Astrocyte (in vitro differentiated cells and primary cell): Measurements from ENCODE around the gene PCSK5. TPM values are rescaled to one million over a fixed set of nuclear protein-coding genes. Genes with fewer than 3 reads are reported as not detected.

Experiments used
- DNase-seq: peaks from one replicate; pipeline ENCODE4 v3.0.0-alpha.2; 2010; ENCODE audit warnings: low read depth
- FAIRE-seq: peaks from 2 replicates; lab custom pipeline; 2011; peaks lifted over from hg19 to GRCh38; lab: Jason Lieb, UNC
- H2AFZ ChIP-seq: 2 replicates; pipeline ENCODE4 v1.6.0; 2012; ENCODE audit warnings: low read depth, low read length, inconsistent platforms
- H3K27ac ChIP-seq: 2 replicates; pipeline ENCODE4 v1.5.1; 2011; ENCODE audit warnings: low read depth, low read length, inconsistent platforms
- H3K27me3 ChIP-seq: 2 replicates; pipeline ENCODE4 v1.6.0; 2011; ENCODE audit warnings: low read length, inconsistent platforms; ENCODE audit not compliant: insufficient read depth
- H3K36me3 ChIP-seq: 2 replicates; pipeline ENCODE4 v1.5.1; 2011; ENCODE audit warnings: low read length, inconsistent platforms; ENCODE audit not compliant: insufficient read depth
- H3K4me1 ChIP-seq: 2 replicates; pipeline ENCODE4 v1.5.1; 2011; ENCODE audit warnings: low read length, inconsistent platforms; ENCODE audit not compliant: insufficient read depth
- H3K4me2 ChIP-seq: 2 replicates; pipeline ENCODE4 v1.6.0; 2012; ENCODE audit warnings: low read length, inconsistent platforms
- H3K4me3 ChIP-seq: 2 replicates; pipeline ENCODE4 v1.5.1; 2011; ENCODE audit warnings: low read depth, mild to moderate bottlenecking, low read length, inconsistent platforms; ENCODE audit not compliant: insufficient read depth
- H3K79me2 ChIP-seq: 2 replicates; pipeline ENCODE4 v1.6.0; 2012; ENCODE audit warnings: mild to moderate bottlenecking, low read length, inconsistent platforms; ENCODE audit not compliant: insufficient read depth
- H3K9ac ChIP-seq: 2 replicates; pipeline ENCODE4 v1.6.0; 2012; ENCODE audit warnings: mild to moderate bottlenecking, low read length, inconsistent platforms
- H3K9me3 ChIP-seq: 2 replicates; pipeline ENCODE4 v1.5.1; 2012; ENCODE audit warnings: low read depth, mild to moderate bottlenecking, low read length, inconsistent platforms; ENCODE audit not compliant: insufficient read depth
- H4K20me1 ChIP-seq: 2 replicates; pipeline ENCODE4 v1.6.0; 2012; ENCODE audit warnings: low read length, inconsistent platforms; ENCODE audit not compliant: insufficient read depth
- H3K27ac Mint-ChIP-seq: one replicate; pipeline ENCODE4 v1.8.0; 2021; ENCODE audit warnings: mild to moderate bottlenecking, mixed read lengths; ENCODE audit not compliant: unreplicated experiment
- H3K27me3 Mint-ChIP-seq: one replicate; pipeline ENCODE4 v1.8.0; 2021; ENCODE audit warnings: low read depth, mixed read lengths; ENCODE audit not compliant: unreplicated experiment
- H3K36me3 Mint-ChIP-seq: one replicate; pipeline ENCODE4 v1.8.0; 2021; ENCODE audit warnings: low read depth, mixed read lengths; ENCODE audit not compliant: unreplicated experiment
- H3K4me1 Mint-ChIP-seq: one replicate; pipeline ENCODE4 v1.8.0; 2021; ENCODE audit warnings: low read depth, mixed read lengths; ENCODE audit not compliant: unreplicated experiment
- H3K4me3 Mint-ChIP-seq: one replicate; pipeline ENCODE4 v1.8.0; 2021; ENCODE audit warnings: mild to moderate bottlenecking, moderate library complexity, mixed read lengths; ENCODE audit not compliant: unreplicated experiment
- H3K9me3 Mint-ChIP-seq: one replicate; pipeline ENCODE4 v1.8.0; 2021; ENCODE audit warnings: mild to moderate bottlenecking, mixed read lengths; ENCODE audit not compliant: unreplicated experiment
- CTCF ChIP-seq: IDR thresholded peaks from 2 replicates; pipeline ENCODE4 v1.5.1; 2011; ENCODE audit warnings: low read depth, mild to moderate bottlenecking, inconsistent platforms, low read length, moderate library complexity; ENCODE audit not compliant: insufficient read depth
- EZH2 ChIP-seq: IDR thresholded peaks from 2 replicates; pipeline ENCODE4 v1.6.1; 2012; ENCODE audit warnings: mild to moderate bottlenecking, low read length, inconsistent platforms; ENCODE audit not compliant: insufficient read depth
- total RNA-seq: library from RNA; stranded (reverse); gene quantifications from 2 replicates; pipeline ENCODE4 v1.2.1, GENCODE V29; 2021

The PCSK5 gene
- total RNA-seq, 1 donor from 2014 or later = 13.1 TPM

GRCh38 chr9:75914002-75914401, 23.5 kb downstream of the PCSK5 start:
- no peak overlapping the region for H3K27ac ChIP-seq
- H3K4me3 ChIP-seq = no peak overlapping the region
- Mint-ChIP-seq H3K9me3 (no peaks in the 10 kb centered on the region), H3K27me3 (no peaks in the 10 kb centered on the region), H3K4me1 (peaks cover 9% of the 10 kb centered on the region), H3K4me3 (no peak overlapping the region), H3K27ac (no peak overlapping the region), H3K36me3 (no peaks in the 10 kb centered on the region)
- H3K4me1 ChIP-seq = no peaks in the 10 kb centered on the region
- FAIRE-seq (no peak), DNase-seq (no peak)
- TF ChIP-seq EZH2 (no peak), CTCF (no peak)
- H3K27me3 ChIP-seq = no peaks in the 10 kb centered on the region
- H3K36me3 ChIP-seq = no peaks in the 10 kb centered on the region
- no peak overlapping the region for H3K4me2 ChIP-seq
- H2AFZ ChIP-seq = no peak overlapping the region
- H3K79me2 ChIP-seq = peaks cover 11% of the 10 kb centered on the region
- no peak overlapping the region for H3K9ac ChIP-seq
- no peaks in the 10 kb centered on the region for H3K9me3 ChIP-seq
- H4K20me1 ChIP-seq = peaks cover 12% of the 10 kb centered on the region

GRCh38 chr9:75914883-75915452, 24.5 kb downstream of the PCSK5 start:
- DNase-seq (no peak), FAIRE-seq (no peak)
- Histone ChIP-seq H3K4me2 (no peak overlapping the region), H3K4me3 (no peak overlapping the region), H2AFZ (no peak overlapping the region), H3K27me3 (no peaks in the 10 kb centered on the region), H3K79me2 (peaks cover 15% of the 10 kb centered on the region), H3K36me3 (no peaks in the 10 kb centered on the region), H3K9me3 (no peaks in the 10 kb centered on the region), H3K9ac (no peak overlapping the region), H3K4me1 (no peaks in the 10 kb centered on the region), H4K20me1 (peaks cover 12% of the 10 kb centered on the region), H3K27ac (no peak overlapping the region)
- no peaks in the 10 kb centered on the region for H3K9me3 Mint-ChIP-seq
- no peak for TF ChIP-seq CTCF
- no peak for TF ChIP-seq EZH2
- peaks cover 11% of the 10 kb centered on the region for H3K4me1 Mint-ChIP-seq
- H3K27ac Mint-ChIP-seq = no peak overlapping the region
- H3K27me3 Mint-ChIP-seq = no peaks in the 10 kb centered on the region
- no peak overlapping the region for H3K4me3 Mint-ChIP-seq
- H3K36me3 Mint-ChIP-seq = no peaks in the 10 kb centered on the region

DNA sequence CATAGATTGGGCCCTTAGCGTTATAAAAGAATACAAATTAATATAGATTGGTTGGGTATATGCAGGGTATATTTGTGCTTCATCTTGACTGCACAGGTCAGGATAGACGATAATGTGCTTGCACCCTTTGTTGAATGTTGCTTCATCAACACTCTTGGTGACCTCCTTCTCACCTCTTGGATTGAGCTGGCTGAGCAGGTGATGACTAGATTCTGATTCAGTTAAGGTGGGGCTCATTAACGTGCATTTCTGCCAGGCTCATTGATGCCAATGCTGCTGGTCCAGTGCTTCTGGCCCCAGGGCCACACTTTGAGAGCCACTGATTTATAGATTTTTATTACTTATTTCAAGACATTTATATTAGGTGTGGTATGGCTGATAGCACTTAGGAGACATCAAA, 27.7 kb downstream of the PCSK5 start:
- H3K27me3 ChIP-seq = no peaks in the 10 kb centered on the region
- no peak for FAIRE-seq
- DNase-seq = no peak

More for the DNA sequence above, 27.7 kb downstream of the PCSK5 start:
- no peaks in the 10 kb centered on the region for H4K20me1 ChIP-seq
- TF ChIP-seq EZH2 = no peak
- no peak for TF ChIP-seq CTCF
- no peak overlapping the region for H3K27ac Mint-ChIP-seq
- no peak overlapping the region for H3K4me3 ChIP-seq
- H3K4me1 Mint-ChIP-seq = peaks cover 6% of the 10 kb centered on the region
- no peaks in the 10 kb centered on the region for H3K27me3 Mint-ChIP-seq
- H3K9me3 ChIP-seq = no peaks in the 10 kb centered on the region
- H3K4me2 ChIP-seq = no peak overlapping the region
- H3K4me1 ChIP-seq = no peaks in the 10 kb centered on the region
- no peak overlapping the region for H3K27ac ChIP-seq
- H3K79me2 ChIP-seq = peaks cover 10% of the 10 kb centered on the region
- H3K9me3 Mint-ChIP-seq = no peaks in the 10 kb centered on the region
- no peaks in the 10 kb centered on the region for H3K36me3 ChIP-seq
- no peak overlapping the region for H3K4me3 Mint-ChIP-seq
- H3K9ac ChIP-seq = no peak overlapping the region
- H3K36me3 Mint-ChIP-seq = no peaks in the 10 kb centered on the region
- no peak overlapping the region for H2AFZ ChIP-seq
